MCF 10A (cell line): ENCODE data around the gene FRAS1. TPM values are rescaled to one million over a fixed set of nuclear protein-coding genes. Genes with fewer than 3 reads are reported as not detected.

Experiments
- BruUV-seq: library from RNA; stranded (reverse); fragments of 400-500 nt; replicated peaks from 2 replicates; lab custom pipeline; 2021; lab: Mats Ljungman, UMichigan
- CTCF ChIA-PET: fragments of 300-600 bp; sonication (Branson Sonifier 250); formaldehyde crosslinking; extraction: SDS; loops from one replicate; lab custom pipeline; 2021; ENCODE audit warnings: antibody characterized with exemption, inconsistent platforms; lab: Yijun Ruan, JAX
- POLR2A ChIA-PET: fragments of 300-600, 350-650 bp; sonication (Branson Sonifier 250); formaldehyde crosslinking; extraction: SDS; loops from one replicate; lab custom pipeline; 2020; ENCODE audit warnings: antibody characterized with exemption, inconsistent platforms; lab: Yijun Ruan, JAX
- DNase-seq: peaks from one replicate; pipeline ENCODE4 v3.0.0-alpha.2; 2018; ENCODE audit not compliant: unreplicated experiment
- H3K27ac Mint-ChIP-seq: one replicate; pipeline ENCODE4 v1.8.0; 2022; ENCODE audit warnings: mild to moderate bottlenecking, low read depth, mixed read lengths; ENCODE audit not compliant: unreplicated experiment
- H3K27me3 Mint-ChIP-seq: one replicate; pipeline ENCODE4 v1.8.0; 2022; ENCODE audit warnings: mixed read lengths; ENCODE audit not compliant: insufficient read depth, unreplicated experiment
- H3K36me3 Mint-ChIP-seq: one replicate; pipeline ENCODE4 v1.8.0; 2022; ENCODE audit warnings: mild to moderate bottlenecking, moderate library complexity, mixed read lengths; ENCODE audit not compliant: insufficient read depth, unreplicated experiment
- H3K4me1 Mint-ChIP-seq: one replicate; pipeline ENCODE4 v1.8.0; 2022; ENCODE audit warnings: mixed read lengths; ENCODE audit not compliant: insufficient read depth, unreplicated experiment
- H3K4me3 Mint-ChIP-seq: one replicate; pipeline ENCODE4 v1.8.0; 2022; ENCODE audit warnings: mild to moderate bottlenecking, moderate library complexity, mixed read lengths; ENCODE audit not compliant: unreplicated experiment
- H3K9me3 Mint-ChIP-seq: one replicate; pipeline ENCODE4 v1.8.0; 2022; ENCODE audit warnings: mixed read lengths; ENCODE audit not compliant: unreplicated experiment
- CTCF ChIP-seq: fragments of 200-600 bp; IDR thresholded peaks from one replicate; pipeline ENCODE4 v1.8.0; 2022; ENCODE audit warnings: antibody characterized with exemption, mild to moderate bottlenecking; ENCODE audit not compliant: unreplicated experiment
- intact Hi-C: fragments of 100-400 bp; cut with micrococcal nuclease; formaldehyde crosslinking; loops from 2 replicates; pipeline ENCODE4 v1.14.1; 2022
- total RNA-seq: library from RNA; stranded (reverse); gene quantifications from 2 replicates; pipeline ENCODE4 v1.2.3, GENCODE V29; 2022

The FRAS1 gene
- total RNA-seq, 1 experiment from 2014 or later = 2.0 TPM

DNA sequence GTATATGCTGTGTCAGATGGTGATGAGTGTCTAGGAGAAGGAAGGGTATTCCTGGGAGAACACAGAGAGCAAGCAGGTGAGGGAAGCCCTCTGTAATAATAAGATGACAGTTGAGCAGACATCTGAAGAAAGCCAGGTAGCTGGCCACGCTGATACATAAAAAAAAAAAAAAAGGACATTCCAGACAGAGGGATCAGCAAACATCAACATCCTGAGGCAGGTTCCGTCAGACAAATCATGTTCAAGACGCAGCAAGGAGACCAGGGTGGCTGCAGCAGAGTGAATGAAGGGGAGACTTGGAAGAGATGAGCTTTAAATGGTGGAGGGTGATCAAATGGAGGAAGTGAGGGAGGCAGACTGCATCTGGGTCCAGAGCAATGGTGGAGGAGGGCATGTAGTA lies 396.9 kb downstream of the FRAS1 start:
- no TSS peak for BruUV-seq
- intact Hi-C loops = no loop called here
- ChIA-PET POLR2A (no interaction called here), CTCF (interaction anchor here (0.6 kb wide), 1 partner anchor 305 kb away, joined by 3 read pairs; no protein-coding TSS in a partner anchor)
- Mint-ChIP-seq H3K9me3 (no peaks in the 10 kb centered on the region), H3K27ac (no peak overlapping the region), H3K36me3 (no peaks in the 10 kb centered on the region), H3K4me3 (no peak overlapping the region), H3K27me3 (no peaks in the 10 kb centered on the region), H3K4me1 (no peaks in the 10 kb centered on the region)
- TF ChIP-seq CTCF = no peak
- DNase-seq = no peak

DNA sequence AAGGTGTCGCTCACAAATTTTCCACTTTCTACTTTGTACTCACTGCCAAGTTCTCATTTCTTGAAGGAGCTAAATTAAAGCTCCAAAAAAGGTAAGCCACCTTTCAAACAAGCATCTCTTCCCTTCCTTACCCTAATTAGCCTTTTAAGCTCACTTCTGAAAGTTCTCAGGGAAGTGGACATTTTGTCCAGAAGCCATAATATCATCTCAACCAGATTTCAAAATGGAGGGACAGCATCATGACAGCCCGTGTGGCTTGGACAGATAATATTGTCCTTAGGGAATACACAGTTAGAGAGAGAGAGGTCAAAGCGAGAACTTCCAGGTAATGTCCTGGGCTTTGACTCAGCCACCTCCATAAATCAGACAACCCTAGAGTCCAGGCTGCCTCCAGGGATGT lies 400.6 kb downstream of the FRAS1 start:
- CTCF ChIA-PET = interaction anchor here (0.7 kb wide), 1 partner anchor 77 kb away, joined by 3 read pairs; no protein-coding TSS in a partner anchor
- no peak for DNase-seq
- Mint-ChIP-seq H3K36me3 (no peaks in the 10 kb centered on the region), H3K4me3 (no peak overlapping the region), H3K9me3 (no peaks in the 10 kb centered on the region), H3K27ac (no peak overlapping the region), H3K4me1 (no peaks in the 10 kb centered on the region), H3K27me3 (no peaks in the 10 kb centered on the region)
- POLR2A ChIA-PET = no interaction called here
- no peak for TF ChIP-seq CTCF
- BruUV-seq = no TSS peak
- intact Hi-C loops = no loop called here

DNA sequence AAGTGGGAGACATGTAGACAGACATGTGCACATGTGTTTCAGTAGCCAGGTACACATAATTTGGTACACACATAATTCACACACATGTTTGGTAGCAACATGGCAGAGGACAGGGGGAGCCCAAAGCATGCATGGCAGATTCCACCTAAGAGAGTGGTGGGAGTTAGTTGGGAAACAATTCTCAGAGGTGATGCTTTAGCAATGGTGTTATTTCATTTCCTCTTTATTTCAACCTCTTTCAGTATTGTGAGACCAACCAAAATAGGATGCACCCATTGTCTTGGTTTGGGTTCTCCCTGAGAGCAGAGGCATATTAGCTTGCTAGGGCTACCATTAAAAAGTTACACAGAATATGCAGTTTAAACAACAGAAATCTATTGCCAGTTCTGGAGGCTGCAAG lies 402.2 kb downstream of the FRAS1 start:
- ChIA-PET POLR2A (no interaction called here), CTCF (no interaction called here)
- intact Hi-C loops = no loop called here
- Mint-ChIP-seq H3K27ac (no peak overlapping the region), H3K4me1 (no peaks in the 10 kb centered on the region), H3K9me3 (no peaks in the 10 kb centered on the region), H3K36me3 (no peaks in the 10 kb centered on the region), H3K4me3 (no peak overlapping the region), H3K27me3 (no peaks in the 10 kb centered on the region)
- no peak for DNase-seq
- no TSS peak for BruUV-seq
- no peak for TF ChIP-seq CTCF

DNA sequence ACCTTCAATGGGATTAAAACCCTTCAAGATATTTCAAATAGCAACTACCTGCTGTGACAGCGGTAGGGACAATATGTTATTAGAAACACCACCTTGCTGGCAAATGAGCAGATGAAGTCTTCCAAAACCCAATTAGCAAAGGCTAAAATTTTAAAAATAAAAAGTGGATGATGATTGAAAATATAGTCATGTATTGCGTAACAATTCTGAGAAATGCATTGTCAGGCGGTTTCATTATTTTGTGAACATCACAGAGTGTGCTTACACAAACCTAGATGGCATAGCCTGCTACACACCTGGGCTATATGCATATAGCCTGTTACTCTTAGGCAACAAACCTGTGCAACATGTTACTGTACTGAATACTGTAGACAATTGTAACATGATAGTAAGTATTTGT lies 403.2 kb downstream of the FRAS1 start:
- no TSS peak for BruUV-seq
- Mint-ChIP-seq H3K4me3 (no peak overlapping the region), H3K9me3 (no peaks in the 10 kb centered on the region), H3K27me3 (no peaks in the 10 kb centered on the region), H3K4me1 (no peaks in the 10 kb centered on the region), H3K27ac (no peak overlapping the region), H3K36me3 (no peaks in the 10 kb centered on the region)
- CTCF ChIA-PET = no interaction called here
- POLR2A ChIA-PET = no interaction called here
- no peak for TF ChIP-seq CTCF
- peak; percentile 3 for DNase-seq
- intact Hi-C loops = no loop called here
